NCI-H1417 (cell line): Measurements from ENCODE around the gene OTOGL.
"Not testable (repeated sequence)": the region's sequence is repeated elsewhere in the genome, so short reads cannot be mapped to it uniquely, and the experiment has no call there.

Source experiments
- DNase-seq, 3 experiments: peaks; one replicate each; lab custom pipeline; 2025; lab: John Stamatoyannopoulos, UW

OTOGL gene

DNA sequence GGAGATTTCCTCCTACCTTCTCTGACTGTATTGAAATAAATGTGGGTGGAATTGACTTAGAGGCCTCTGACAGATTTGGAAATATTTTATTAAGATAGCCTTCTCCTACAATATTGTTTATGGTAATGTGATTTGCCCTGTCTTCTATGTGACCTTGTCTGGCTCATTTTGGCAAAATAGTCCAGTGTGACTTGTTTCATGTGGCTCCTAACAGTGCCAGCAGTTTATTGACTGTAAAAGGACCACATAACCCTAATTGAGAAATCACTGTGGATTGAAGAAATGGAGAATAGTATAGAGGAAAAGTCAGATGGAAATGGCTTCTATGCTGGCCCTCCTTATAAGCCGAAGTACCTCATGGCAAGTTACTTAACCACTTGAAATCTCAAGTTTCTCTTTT lies 173.8 kb downstream of the OTOGL start:
- DNase-seq: no peak

DNA sequence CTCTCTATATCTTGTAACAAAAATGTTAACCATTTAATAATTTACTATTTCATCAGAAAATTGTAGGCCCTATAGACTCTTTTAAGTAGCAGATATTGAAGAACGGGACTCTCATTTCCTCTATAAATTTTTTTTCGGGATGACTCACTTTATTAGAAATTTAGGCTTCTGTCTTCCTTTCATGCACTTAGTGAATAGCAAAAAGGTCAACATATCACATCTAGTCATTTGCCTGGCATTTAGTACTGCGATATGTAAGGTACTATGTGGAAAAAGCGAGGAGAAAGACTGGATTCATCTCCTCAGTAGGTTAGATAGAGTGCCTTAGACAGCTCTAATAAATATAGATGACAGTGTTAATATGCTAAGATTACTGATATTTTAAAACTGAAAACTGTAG lies 178.4 kb downstream of the OTOGL start:
- no peak for DNase-seq

DNA sequence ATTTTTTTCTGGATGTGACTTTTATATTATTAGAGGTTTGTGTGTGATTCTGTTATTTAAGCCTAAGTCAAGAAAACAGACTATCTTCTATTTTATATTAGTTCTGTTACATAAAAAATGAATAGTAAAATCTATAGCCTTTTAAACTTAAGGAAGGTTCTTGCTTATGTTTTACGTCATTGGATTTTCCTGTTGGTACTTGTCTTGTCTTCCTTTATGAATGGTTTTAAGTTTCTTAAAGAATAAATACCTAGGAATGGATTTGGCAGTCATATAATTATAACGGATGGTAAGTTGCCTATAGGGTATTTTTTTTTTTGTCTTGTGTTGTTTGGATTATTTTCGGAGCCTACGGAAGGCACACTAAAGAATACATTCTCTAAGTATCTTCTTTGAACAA lies 182.9 kb downstream of the OTOGL start:
- no peak for DNase-seq

DNA sequence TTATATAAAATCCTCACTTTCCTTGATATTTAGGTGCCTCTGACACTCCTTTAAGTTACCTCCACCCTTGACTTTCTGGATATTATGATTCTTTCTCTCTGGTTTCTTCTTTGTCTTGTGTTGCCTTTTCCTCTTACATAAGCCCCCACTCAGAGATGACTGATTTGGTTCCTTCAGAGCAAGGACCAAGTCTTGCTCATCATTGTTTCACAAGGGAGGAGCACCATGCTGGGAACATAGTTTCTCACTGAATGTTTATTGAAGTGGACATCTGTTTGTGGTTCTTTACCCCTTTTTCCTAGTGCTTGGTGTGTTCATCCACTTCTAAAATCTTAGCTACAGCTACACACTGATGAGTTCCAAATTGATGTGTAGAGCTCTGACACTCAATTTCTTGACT lies 183.4 kb downstream of the OTOGL start:
- no peak for DNase-seq

DNA sequence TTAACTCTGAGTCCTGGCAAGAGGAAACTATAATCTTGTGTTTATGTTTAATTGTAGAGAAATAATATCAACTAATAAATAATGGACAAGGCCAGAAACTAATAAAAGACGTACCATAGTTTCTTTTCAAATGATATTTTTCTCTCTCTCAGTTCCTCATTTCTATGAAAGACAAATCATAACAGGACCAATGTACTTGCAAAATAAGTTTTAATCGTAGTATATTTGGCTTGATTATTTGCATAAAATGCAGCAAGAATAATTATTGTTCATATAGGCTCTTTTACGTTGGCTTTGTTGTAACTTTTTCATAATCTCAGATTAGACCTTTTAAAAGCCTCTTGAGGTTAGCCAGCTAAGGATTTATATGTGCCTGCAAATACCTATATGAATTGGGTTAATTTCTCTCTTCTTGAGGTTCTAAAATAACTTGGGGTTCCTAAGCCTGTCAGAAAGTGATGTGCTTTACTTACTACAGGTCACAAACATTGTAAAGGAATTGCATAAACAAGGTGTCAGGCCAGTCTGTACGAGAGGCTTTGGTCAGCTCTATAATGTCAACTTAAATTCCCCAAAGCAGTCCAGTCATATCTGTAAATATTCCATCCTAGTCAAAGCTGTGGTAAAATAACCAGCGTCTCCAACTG lies 191.9 kb downstream of the OTOGL start:
- no peak for DNase-seq

DNA sequence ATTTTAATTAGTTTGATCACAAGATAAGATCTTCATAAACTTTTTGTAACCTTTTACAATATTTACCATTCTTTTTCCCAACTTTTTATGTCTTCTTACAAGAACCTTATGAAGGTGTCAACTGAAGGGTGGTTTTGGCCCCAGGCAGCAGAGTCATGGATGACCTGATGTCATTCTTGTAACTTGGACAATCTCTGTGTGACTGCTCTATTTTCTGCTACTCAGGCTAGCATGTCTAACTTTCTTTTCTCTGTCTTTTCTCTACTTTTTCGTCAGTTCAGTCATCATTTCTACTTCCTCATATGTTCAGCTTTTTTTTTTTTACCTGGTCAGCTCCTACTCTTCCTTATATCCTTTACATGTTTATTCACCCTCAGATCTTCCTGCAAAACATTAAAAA lies 194.0 kb downstream of the OTOGL start:
- peak in 1 of 3 experiments; percentile 44 for DNase-seq

DNA sequence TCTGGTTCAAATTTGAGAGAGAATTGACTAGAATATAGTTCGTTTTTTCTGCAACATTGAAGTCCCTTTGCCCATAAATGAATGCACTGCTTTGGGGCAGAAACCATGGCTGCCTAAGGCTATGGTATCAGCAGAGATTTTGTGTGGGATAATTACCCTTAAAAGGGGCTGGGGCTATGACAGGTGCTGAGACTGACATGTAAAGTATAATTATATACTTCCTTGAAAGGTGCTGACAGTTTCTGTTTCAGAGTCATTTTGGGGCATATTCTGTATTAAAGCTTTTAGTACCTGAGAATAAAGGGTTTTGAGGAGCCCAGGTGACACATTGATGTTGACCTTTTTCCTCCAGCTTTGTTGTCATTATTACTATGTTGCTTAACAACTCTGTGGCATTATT lies 194.4 kb downstream of the OTOGL start:
- peak in 2 of 3 experiments; percentile 73 to 96 for DNase-seq

DNA sequence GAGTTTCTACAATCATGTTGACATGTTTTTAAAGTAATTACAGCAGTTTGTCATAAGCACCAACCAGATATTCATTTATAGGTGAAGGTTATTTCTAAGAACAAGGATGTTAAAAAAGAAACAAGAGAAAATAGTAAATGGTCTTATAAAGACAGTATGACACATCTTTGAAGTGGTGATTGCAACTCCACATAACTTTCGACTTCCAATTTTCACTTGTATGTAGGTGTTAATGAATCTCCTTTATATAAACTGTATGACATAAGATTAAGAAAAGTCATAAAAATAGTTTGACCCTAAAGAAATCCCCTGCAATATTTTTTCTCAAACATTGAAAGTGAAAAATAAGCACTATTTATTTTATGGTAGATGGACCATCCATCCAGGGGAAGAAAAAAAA lies 199.9 kb downstream of the OTOGL start:
- DNase-seq: no peak

DNA sequence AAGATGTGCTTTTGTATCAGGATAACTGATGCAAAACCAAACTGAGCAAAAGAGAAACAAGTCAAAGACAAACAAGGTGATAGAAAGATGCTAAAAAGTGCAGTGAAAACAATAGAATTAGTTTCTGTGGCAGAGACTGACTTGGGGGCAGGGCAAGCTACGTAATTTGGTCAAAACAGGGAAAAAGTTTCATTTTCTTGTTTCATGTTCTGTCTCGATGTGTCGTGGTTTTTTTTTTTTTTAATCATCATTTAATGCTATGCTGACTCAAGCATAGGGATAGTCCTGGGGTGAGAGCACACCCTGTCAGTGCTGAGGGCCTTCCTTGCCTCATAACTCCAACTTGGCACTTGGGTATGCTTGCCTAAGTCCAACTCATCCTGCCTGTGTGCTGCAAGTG lies 200.6 kb downstream of the OTOGL start:
- DNase-seq: no peak

DNA sequence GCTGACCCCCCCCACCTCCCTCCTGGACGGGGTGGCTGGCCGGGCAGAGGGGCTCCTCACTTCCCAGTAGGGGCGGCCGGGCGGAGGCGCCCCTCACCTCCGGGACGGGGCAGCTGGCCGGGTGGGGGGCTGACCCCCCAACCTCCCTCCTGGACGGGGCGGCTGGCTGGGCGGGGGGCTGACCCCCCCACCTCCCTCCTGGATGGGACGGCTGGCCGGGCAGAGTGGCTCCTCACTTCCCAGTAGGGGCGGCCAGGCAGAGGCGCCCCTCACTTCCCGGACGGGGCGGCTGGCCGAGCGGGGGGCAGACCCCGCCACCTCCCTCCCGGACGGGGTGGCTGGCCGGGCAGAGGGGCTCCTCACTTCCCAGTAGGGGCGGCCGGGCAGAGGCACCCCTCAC lies 208.1 kb downstream of the OTOGL start:
- DNase-seq: not testable (repeated sequence)

DNA sequence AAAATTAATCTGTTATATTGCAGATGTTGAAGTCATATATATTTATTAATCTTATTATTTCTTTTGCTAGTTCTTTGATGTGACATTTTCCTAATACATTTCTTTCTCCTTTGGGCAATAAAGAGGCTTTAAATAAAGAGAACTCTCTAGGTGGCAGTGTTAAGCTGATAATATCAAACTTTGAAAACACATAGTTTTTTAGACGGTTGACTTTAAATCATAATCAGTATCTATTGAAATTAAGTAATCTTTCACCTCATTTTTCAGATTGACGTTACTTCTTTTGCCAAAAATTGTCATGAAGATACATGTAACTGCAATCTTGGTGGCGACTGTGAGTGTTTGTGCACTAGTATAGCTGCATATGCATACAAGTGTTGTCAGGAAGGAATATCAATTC lies 213.9 kb downstream of the OTOGL start:
- DNase-seq: peak in 1 of 3 experiments; percentile 29

DNA sequence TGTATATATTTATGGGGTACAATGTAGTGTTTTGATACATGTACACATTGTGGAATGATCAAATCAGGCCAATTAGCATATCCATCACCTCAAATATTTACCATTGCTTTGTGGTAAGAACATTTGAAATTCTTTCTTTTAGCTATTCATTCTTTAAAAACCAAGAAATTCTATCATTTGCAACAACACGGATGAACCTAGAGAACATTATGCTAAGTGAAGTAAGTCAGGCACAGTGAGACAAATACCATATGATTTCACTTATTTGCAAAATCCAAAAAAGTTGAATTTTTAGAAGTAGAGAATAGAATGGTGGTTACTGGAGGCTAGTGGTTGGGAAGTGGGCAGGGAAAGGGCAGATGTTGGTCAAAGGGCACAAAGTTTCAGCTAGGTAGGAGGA lies 215.4 kb downstream of the OTOGL start:
- DNase-seq: no peak

DNA sequence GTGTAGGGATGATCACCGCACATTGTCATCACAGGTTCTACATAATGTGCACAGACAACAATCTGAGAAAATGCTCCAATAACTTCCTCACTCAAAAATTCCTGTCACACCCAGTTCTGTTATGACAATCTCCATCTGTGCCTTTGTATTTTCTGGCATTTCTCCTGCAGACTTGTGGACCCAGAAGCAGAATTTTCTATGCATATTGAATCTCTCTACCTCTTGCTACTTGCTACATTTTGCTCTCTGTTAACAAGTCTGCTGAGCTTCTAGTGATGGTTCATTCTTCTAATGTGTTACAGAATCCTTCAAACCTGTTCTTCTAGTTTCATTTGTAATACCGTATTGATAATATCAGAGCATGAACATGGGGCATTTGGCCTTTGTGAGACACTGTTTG lies 216.9 kb downstream of the OTOGL start:
- peak in 2 of 3 experiments; percentile 24 to 70 for DNase-seq

DNA sequence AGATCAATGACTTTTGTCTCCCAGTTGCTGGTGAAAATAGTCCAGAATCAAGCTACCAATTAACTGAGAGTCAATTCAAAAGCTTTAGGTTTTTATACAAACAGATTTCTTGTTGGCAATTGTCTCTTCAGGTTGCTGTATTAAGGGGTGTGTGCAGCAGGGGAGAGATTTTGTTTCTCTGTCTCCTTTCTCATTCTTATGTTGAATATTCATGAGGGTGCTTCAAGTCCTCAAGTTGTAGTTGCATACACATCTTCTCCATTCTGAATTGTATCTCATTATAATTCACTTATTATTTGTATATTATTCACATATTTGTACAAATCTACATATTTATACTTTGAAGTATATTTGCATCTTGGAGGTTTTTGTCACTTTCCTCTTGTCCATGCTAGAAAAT lies 218.0 kb downstream of the OTOGL start:
- DNase-seq: peak in 1 of 3 experiments; percentile 65

DNA sequence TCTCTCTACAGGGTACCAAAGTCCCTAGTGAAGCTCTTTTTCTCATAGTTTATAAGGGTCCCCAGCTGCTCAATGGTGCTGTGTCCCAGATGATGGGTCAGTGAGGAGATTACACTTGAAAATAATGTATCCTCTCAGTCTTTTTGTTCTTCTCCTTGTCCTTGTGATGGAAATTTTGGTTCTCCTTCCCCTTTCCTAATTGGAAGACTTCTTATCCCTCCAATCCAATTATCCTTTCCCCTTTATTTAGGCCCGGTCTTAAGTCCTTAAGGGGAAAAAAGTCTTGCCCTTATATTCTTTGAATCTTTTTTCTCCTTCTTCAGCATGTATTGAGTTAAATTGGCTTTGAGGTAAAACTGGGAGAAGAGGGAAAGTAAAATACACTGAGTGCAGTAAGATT lies 218.6 kb downstream of the OTOGL start:
- DNase-seq: no peak

DNA sequence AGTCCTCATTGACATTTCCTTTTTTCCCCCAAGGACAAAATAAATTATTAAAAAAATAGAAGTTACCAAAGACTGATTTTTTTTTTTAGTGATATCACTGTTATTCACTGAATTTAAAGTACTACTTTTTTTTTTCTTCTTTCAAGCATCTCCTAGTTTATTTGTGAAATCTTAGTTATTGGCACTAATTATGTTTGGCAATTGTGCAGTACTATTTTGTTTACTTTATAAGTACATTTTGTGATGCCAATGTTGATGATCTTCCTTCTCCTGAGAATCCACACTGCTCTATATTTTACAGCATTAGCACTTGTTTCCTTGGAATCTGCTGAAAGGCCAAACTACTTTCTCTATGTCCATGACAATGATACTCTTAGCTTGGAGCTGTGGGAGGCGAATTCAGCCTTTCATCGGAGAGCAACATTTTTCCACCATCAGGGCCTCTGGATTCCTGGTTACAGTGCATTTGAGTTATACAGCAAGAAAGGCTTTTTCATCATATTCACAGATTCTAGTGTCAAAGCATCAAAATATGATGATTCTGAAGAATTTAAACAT lies 220.9 kb downstream of the OTOGL start:
- DNase-seq: no peak

DNA sequence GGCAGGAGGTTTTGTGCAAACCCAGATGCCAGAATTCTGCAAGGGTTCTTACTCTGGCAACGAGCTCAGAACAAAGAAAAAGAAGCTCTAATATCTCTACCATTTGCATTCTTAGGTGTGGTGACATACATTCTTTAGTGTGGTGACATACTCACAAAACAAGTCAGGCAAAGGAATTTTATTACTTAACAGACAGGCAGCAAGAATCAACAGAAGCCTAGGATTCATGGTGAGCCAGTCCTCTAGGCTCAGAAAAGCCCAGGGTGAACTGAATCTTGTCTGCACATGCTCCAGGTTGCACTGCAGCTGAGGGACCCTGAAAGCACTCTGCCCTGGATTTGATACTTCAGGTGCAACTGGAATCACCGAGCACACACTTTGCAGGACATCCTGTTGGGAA lies 222.3 kb downstream of the OTOGL start:
- DNase-seq: no peak

DNA sequence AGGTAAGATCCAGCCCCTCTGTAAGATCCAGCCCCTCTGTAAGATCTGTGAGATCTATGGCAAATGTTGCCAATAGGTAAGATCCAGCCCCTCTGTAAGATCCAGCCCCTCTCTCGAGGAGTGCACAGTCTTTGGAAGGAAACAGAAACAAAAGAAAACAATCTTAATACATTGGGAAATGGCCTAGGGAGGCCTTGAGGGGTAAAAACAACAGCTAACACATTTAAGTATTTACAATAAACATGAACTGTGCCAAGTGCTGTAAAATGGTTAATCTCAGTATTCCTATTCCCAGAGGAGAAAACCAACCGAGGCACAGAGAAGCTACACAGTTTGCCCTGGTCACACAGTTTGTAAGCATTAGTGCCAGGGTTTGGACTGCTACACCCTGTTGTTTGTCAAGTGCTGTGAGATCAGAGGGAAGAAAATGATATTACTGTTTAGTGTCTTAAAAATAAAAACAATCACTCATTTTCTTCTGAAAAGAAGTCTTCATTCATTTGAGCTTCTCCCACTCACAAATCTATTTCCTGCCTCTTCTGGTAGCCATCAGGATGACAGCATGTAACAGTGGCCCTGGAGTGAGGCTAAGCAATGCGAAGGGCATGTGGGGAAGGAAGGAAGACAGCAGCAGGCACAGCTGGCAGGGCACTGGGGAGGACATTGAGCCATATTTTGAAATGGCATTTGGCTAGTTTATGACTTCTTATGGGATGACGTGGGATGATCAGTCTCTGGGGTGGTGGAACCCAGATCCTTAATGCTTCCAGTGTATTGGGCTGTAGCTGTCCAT lies 226.0 kb downstream of the OTOGL start:
- no peak for DNase-seq

DNA sequence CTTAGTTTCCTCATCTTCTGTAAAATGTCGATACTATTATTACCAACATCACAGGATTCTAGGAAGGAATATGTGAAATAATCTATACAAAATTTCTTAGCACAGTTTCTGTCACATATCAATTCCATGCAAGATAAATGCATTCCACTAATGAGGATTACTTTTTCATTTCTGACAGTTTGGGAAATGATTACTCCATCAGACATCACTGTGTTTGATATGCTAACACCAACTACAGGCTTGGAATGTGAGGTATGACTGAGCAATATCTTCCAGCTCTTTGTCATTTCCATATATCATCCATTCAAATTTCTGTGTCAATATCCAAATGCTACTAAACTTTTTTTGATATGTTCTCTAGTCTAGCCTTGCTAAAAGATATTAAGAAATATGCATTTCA lies 233.5 kb downstream of the OTOGL start:
- no peak for DNase-seq

DNA sequence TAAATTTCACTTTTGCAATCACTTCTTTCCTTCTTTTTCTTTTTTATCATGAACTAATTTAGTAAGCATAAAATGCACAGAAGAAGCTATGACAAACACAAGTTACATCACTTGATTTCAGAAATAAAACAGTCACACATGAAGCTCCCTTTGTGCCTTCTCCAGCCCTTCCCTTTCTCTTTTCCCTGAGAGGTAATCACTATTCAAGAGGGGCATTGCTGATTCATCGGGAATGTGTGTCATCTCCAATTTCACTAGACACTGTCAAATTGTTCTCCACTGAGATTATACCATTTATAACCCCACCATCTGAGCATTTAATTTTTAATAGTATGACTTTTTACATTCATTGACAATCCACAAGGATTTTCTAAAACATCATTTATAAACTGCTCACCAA lies 253.1 kb downstream of the OTOGL start:
- no peak for DNase-seq

DNA sequence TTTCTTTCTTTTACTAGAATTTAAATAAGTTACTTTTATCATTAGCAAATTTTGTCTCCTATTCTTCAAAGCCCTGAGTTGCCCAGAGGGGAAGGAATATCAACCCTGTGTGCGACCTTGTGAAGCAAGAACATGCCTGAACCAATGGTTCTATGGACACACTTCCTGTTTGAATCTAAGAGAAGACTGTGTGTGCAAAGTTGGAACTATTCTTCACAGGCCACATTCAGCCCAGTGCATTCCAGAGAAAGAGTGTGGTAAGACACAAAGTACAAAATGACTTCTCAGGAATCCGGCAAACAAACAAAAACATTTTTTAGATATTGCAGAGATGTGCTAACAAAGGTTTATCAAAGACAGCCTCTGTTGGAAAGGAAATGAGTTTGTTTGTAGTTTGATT lies 253.9 kb downstream of the OTOGL start:
- DNase-seq: no peak

DNA sequence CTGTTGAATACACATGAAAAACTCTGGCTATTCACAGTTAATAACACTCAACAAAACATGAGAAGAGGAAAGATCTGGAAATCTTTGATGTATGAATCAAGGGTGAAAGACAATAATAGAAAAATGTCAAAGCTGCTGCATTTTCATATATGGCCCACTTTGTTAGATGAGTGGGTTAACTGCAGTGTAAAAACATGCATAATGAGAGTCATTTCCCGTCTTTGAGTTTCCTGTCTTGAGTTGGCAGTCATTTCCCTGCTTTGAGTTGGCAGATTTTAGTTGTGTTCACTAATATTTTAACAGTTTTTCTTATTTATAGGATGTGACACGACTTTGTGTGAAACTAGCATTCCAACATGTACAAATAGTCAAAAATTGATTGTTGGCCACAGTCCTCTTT lies 256.8 kb downstream of the OTOGL start:
- no peak for DNase-seq

DNA sequence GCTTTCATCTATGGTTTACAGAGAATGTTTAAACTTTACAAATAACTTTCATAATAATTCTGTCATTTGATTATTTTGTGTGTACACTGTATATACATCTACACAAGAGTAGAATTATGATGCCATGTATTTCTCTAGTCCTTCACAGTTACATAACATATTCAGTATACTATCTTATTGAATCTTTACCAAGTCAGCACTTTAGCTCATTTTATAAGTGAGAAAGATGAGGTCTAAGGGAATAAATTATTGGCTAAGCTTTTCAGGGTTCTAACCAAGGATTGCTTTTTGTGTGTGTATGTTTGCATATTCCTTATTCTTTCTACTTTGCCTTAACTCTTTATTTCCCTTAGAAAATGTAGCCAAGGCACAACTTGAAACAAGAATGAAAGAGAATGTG lies 260.4 kb downstream of the OTOGL start:
- DNase-seq: no peak

DNA sequence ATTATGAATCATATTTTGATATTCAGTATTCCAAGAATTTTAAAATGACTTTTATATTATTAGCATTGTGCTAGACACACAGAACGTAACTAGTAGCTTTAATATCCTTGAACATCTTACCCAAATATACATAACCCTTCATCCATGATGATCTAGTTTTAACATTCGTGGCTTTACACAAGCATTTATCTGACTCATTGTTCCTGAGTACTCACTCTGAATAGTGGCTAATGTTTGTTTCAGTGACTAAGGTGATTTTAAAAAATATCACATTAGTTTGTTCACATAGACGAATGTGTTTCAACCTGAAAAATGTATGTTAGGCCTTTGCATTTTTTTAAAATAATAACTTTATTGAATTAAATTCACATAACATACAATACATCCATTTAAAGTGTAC lies 264.7 kb downstream of the OTOGL start:
- no peak for DNase-seq
